Measurements from ENCODE around the gene CAMTA1. TPM values are rescaled to one million over a fixed set of nuclear protein-coding genes. Genes with fewer than 3 reads are reported as not detected.
"Not testable (repeated sequence)": the region's sequence is repeated elsewhere in the genome, so short reads cannot be mapped to it uniquely, and the experiment has no call there.

Gene CAMTA1
- total RNA-seq, 1 experiment from 2014 or later = 85.2 TPM

DNA sequence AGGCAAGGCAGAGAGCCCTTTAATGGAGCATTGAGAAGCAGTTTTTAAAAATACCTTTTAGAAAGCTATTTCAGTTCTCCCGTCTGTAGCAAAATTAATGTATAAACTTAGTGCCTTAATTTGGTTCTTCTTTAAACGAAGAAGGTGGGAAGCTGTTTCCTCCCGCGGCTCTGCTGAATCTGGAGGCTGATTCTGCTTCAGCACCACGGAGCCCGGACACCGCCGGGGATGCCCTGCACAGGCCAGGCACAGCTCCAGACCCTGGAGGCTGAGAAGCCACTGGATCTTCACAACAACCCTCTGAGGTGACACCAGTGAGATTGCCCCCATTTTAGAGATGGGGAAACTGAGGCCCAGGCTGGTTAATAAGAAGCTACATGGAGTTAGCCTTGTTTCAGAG, 810.1 kb downstream of the CAMTA1 start:
- no peak overlapping the region for H3K27ac ChIP-seq (ENCODE audit: low read depth, low read length, poor library complexity, severe bottlenecking)
- no peaks in the 10 kb centered on the region for H3K27me3 ChIP-seq (replicated peaks; ENCODE audit: insufficient read depth, low read depth, low read length, poor library complexity)
- intact Hi-C loops (cut with micrococcal nuclease; ENCODE audit: unreplicated experiment) = no loop called here
- ChIA-PET CTCF (no interaction called here), POLR2A (ENCODE audit: low non-redundant PET) (no interaction called here)
- no peak for DNase-seq (ENCODE audit: low spot score)
- no peaks in the 10 kb centered on the region for H3K9me3 ChIP-seq (ENCODE audit: low read depth, low read length, poor library complexity, severe bottlenecking)
- no peak overlapping the region for H3K4me3 ChIP-seq (ENCODE audit: low read depth, low read length, poor library complexity, severe bottlenecking)
- BruUV-seq (replicated peaks) = no TSS peak
- no peaks in the 10 kb centered on the region for H3K36me3 ChIP-seq (ENCODE audit: insufficient read depth, low read length, poor library complexity, severe bottlenecking)
- H3K4me1 ChIP-seq (ENCODE audit: insufficient read depth, low read length, poor library complexity, severe bottlenecking) = no peaks in the 10 kb centered on the region
- no peak for TF ChIP-seq EZH2 (IDR thresholded peaks at IDR 0.05; ENCODE audit: borderline replicate concordance, low read depth, low read length, poor library complexity, severe bottlenecking)
- TF ChIP-seq, protein P1, sequence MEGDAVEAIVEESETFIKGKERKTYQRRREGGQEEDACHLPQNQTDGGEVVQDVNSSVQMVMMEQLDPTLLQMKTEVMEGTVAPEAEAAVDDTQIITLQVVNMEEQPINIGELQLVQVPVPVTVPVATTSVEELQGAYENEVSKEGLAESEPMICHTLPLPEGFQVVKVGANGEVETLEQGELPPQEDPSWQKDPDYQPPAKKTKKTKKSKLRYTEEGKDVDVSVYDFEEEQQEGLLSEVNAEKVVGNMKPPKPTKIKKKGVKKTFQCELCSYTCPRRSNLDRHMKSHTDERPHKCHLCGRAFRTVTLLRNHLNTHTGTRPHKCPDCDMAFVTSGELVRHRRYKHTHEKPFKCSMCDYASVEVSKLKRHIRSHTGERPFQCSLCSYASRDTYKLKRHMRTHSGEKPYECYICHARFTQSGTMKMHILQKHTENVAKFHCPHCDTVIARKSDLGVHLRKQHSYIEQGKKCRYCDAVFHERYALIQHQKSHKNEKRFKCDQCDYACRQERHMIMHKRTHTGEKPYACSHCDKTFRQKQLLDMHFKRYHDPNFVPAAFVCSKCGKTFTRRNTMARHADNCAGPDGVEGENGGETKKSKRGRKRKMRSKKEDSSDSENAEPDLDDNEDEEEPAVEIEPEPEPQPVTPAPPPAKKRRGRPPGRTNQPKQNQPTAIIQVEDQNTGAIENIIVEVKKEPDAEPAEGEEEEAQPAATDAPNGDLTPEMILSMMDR (conservative IDR thresholded peaks at IDR 0.05; ENCODE audit: low read depth, low read length) = no peak

DNA sequence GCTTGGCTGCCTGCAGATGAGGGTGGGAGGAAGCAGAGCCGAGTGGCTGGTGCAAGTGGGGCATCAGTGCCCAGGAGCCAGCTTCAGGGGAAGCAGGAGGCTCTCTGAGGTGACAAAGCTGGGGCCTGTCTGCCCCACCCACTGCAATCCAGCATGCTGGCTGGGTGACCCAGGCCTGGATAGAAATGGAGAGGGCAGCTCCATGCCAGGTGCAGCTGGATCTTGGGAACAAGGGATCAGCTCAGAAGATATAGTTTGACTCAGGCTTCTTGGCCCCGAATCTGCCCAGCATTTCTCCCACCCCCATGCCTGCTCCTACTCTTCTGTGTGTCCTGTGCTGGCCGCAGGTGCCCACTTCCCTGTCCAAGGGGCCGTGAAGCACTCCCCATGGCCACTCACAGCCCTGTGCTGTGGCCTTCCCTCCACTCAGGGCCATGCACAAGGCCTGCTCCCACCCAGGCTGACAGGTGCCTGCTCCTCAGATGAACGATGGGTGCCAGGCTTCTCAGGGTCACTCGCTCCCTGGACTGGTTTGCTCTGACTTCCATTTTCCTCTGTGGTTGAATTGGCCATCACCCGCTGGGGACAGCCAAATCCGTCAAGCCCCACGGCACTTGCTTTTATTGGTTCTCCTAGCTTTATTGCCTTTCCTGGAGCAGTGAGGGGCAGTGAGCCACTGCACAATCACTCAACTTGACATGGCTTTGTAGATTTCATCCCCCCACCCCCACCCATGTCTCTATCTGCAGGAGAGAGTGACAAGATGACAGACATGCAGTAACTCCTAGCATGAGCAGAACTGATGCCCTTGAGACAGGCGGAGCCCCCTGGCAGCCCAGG, 811.1 kb downstream of the CAMTA1 start:
- Histone ChIP-seq H3K36me3 (ENCODE audit: insufficient read depth, low read length, poor library complexity, severe bottlenecking) (no peaks in the 10 kb centered on the region), H3K4me1 (ENCODE audit: insufficient read depth, low read length, poor library complexity, severe bottlenecking) (no peaks in the 10 kb centered on the region), H3K9me3 (ENCODE audit: low read depth, low read length, poor library complexity, severe bottlenecking) (no peaks in the 10 kb centered on the region), H3K27me3 (replicated peaks; ENCODE audit: insufficient read depth, low read depth, low read length, poor library complexity) (no peaks in the 10 kb centered on the region), H3K4me3 (ENCODE audit: low read depth, low read length, poor library complexity, severe bottlenecking) (no peak overlapping the region), H3K27ac (ENCODE audit: low read depth, low read length, poor library complexity, severe bottlenecking) (no peak overlapping the region)
- no peak for DNase-seq (ENCODE audit: low spot score)
- intact Hi-C loops (cut with micrococcal nuclease; ENCODE audit: unreplicated experiment) = no loop called here
- BruUV-seq (replicated peaks) = no TSS peak
- no peak for TF ChIP-seq EZH2 (IDR thresholded peaks at IDR 0.05; ENCODE audit: borderline replicate concordance, low read depth, low read length, poor library complexity, severe bottlenecking)
- TF ChIP-seq, protein P1 (conservative IDR thresholded peaks at IDR 0.05; ENCODE audit: low read depth, low read length) = no peak
- POLR2A ChIA-PET (ENCODE audit: low non-redundant PET) = no interaction called here
- CTCF ChIA-PET = no interaction called here

DNA sequence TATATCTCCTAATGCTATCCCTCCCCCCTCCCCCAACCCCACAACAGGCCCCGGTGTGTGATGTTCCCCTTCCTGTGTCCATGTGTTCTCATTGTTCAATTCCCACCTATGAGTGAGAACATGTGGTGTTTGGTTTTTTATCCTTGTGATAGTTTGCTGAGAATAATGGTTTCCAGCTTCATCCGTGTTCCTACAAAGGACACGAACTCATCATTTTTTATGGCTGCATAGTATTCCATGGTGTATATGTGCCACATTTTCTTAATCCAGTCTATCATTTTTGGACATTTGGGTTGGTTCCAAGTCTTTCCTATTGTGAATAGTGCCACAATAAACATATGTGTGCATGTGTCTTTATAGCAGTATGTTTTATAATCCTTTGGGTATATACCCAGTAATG, 812.8 kb downstream of the CAMTA1 start:
- DNase-seq (ENCODE audit: low spot score); H3K4me1 ChIP-seq (ENCODE audit: insufficient read depth, low read length, poor library complexity, severe bottlenecking); H3K4me3 ChIP-seq (ENCODE audit: low read depth, low read length, poor library complexity, severe bottlenecking); POLR2A ChIA-PET (ENCODE audit: low non-redundant PET); BruUV-seq (replicated peaks); CTCF ChIA-PET; H3K27ac ChIP-seq (ENCODE audit: low read depth, low read length, poor library complexity, severe bottlenecking); H3K9me3 ChIP-seq (ENCODE audit: low read depth, low read length, poor library complexity, severe bottlenecking); H3K36me3 ChIP-seq (ENCODE audit: insufficient read depth, low read length, poor library complexity, severe bottlenecking); H3K27me3 ChIP-seq (replicated peaks; ENCODE audit: insufficient read depth, low read depth, low read length, poor library complexity); intact Hi-C loops (cut with micrococcal nuclease; ENCODE audit: unreplicated experiment): not testable (repeated sequence)

DNA sequence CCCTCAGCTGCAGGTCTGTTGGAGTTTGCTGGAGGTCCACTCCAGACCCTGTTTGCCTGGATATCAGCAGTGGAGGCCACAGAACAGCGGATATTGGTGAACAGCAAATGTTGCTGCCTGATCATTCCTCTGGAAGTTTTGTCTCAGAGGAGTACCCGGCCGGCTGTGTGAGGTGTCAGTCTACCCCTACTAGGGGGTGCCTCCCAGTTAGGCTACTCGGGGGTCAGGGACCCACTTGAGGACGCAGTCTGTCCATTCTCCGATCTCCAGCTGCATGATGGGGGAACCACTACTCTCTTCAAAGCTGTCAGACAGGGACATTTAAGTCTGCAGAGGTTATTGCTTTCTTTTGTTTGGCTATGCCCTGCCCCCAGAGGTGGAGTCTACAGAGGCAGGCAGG, 819.7 kb downstream of the CAMTA1 start:
- H3K27me3 ChIP-seq (replicated peaks; ENCODE audit: insufficient read depth, low read depth, low read length, poor library complexity); H3K4me3 ChIP-seq (ENCODE audit: low read depth, low read length, poor library complexity, severe bottlenecking); H3K27ac ChIP-seq (ENCODE audit: low read depth, low read length, poor library complexity, severe bottlenecking); BruUV-seq (replicated peaks); DNase-seq (ENCODE audit: low spot score); H3K36me3 ChIP-seq (ENCODE audit: insufficient read depth, low read length, poor library complexity, severe bottlenecking); CTCF ChIA-PET; H3K4me1 ChIP-seq (ENCODE audit: insufficient read depth, low read length, poor library complexity, severe bottlenecking); H3K9me3 ChIP-seq (ENCODE audit: low read depth, low read length, poor library complexity, severe bottlenecking); intact Hi-C loops (cut with micrococcal nuclease; ENCODE audit: unreplicated experiment); POLR2A ChIA-PET (ENCODE audit: low non-redundant PET): not testable (repeated sequence)

Measured in A673 (cell line).